SH-SY5Y (cell line): ENCODE measurements around the gene AKR1B1.

Experiments
- GATA2 ChIP-seq: IDR thresholded peaks from 2 replicates; pipeline ENCODE4 v1.6.1; 2011; ENCODE audit warnings: mild to moderate bottlenecking, low read depth, low read length
- GATA3 ChIP-seq: IDR thresholded peaks from 2 replicates; pipeline ENCODE4 v1.6.1; 2011; ENCODE audit warnings: low read depth, mild to moderate bottlenecking, low read length, moderate library complexity

- TF ChIP-seq GATA2: no peak
- TF ChIP-seq GATA3: no peak
These were observed 8.5 kb downstream of the AKR1B1 start for GRCh38 chr7:134450294-134451000.
